Thyroid gland (tissue), 4 donors: ENCODE data around the gene SLC39A8.

Experiments used
- CTCF ChIP-seq, 6 experiments: fragments of 200-600 bp in 3 of 6; fragments of 450-650 bp in 3 of 6; sonication (generic) in 3 of 6; IDR thresholded peaks; one replicate each; pipeline ENCODE4 v1.5.1; 2016 to 2019; ENCODE audit warnings: antibody characterized with exemption in 6 of 6, mild to moderate bottlenecking in 2 of 6, inconsistent platforms in 1 of 6, moderate library complexity in 1 of 6
- POLR2A ChIP-seq, 2 donors: fragments of 450-650 bp; IDR thresholded peaks; one replicate each; pipeline ENCODE4 v1.6.1; 2017; ENCODE audit warnings: antibody characterized with exemption in 2 of 2, mild to moderate bottlenecking in 2 of 2, moderate library complexity in 1 of 2

- TF ChIP-seq POLR2A (IDR thresholded peaks at IDR 0.05) (no peak), CTCF (IDR thresholded peaks at IDR 0.05) (no peak)
Observed at GRCh38 chr4:102322736-102323135, 22.5 kb downstream of the SLC39A8 start.
